Measurements from ENCODE around the gene CIB4.

DNA sequence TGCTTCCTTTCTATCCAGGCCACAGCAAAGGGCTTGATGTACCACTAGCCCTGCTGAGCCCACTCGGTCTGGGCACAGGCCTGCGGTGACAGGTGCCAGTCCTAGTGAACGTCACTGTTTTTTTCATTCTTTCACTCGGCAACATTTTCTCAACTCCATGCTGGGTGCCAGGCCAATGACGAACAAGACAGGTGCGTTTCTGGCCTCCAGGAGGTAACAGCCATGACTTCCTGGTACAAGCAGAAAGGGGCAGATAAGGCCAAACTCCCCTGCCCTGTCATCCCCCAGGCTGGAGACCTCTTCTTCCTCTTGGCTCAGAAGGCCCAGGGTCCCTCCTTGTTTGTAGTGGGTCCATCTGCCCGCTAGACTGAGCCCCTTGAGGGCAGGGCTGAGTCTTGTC, 107.5 kb downstream of the CIB4 start:
- TF ChIP-seq, protein P1, sequence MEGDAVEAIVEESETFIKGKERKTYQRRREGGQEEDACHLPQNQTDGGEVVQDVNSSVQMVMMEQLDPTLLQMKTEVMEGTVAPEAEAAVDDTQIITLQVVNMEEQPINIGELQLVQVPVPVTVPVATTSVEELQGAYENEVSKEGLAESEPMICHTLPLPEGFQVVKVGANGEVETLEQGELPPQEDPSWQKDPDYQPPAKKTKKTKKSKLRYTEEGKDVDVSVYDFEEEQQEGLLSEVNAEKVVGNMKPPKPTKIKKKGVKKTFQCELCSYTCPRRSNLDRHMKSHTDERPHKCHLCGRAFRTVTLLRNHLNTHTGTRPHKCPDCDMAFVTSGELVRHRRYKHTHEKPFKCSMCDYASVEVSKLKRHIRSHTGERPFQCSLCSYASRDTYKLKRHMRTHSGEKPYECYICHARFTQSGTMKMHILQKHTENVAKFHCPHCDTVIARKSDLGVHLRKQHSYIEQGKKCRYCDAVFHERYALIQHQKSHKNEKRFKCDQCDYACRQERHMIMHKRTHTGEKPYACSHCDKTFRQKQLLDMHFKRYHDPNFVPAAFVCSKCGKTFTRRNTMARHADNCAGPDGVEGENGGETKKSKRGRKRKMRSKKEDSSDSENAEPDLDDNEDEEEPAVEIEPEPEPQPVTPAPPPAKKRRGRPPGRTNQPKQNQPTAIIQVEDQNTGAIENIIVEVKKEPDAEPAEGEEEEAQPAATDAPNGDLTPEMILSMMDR (IDR thresholded peaks at IDR 0.05): no peak
- no peak for TF ChIP-seq POLR2A (IDR thresholded peaks at IDR 0.05)

Measured in prostate gland (tissue), 2 donors.